MM.1S (cell line): ENCODE measurements around the gene NTSR1.

ENCODE experiments used
- DNase-seq: peaks from one replicate; pipeline ENCODE4 v3.0.0-alpha.2; 2015
- H2AFZ ChIP-seq: fragments of 300-600 bp; sonication (generic); 2 replicates; pipeline ENCODE4 v1.6.0; 2016; ENCODE audit warnings: antibody characterized with exemption, low read length
- H3F3A ChIP-seq: fragments of 300-600 bp; sonication (generic); 2 replicates; pipeline ENCODE4 v1.6.1; 2016; ENCODE audit warnings: mild to moderate bottlenecking, antibody characterized with exemption, low read length, moderate library complexity, mixed read lengths; ENCODE audit not compliant: insufficient read depth
- H3K27ac ChIP-seq: fragments of 300-600 bp; sonication (generic); 2 replicates; pipeline ENCODE4 v1.5.1; 2016; ENCODE audit warnings: mild to moderate bottlenecking, low read length
- H3K27me3 ChIP-seq: fragments of 300-600 bp; sonication (generic); replicated peaks from 2 replicates; pipeline ENCODE4 v1.6.0; 2016; ENCODE audit warnings: low read length; ENCODE audit not compliant: insufficient read depth
- H3K36me3 ChIP-seq: fragments of 300-600 bp; sonication (generic); replicated peaks from 2 replicates; pipeline ENCODE4 v1.6.1; 2016; ENCODE audit warnings: mild to moderate bottlenecking, low read length, mixed read lengths; ENCODE audit not compliant: insufficient read depth
- H3K4me1 ChIP-seq: fragments of 300-600 bp; sonication (generic); 2 replicates; pipeline ENCODE4 v1.6.1; 2016; ENCODE audit warnings: low read length, mixed read lengths
- H3K4me2 ChIP-seq: fragments of 300-600 bp; sonication (generic); 2 replicates; pipeline ENCODE4 v1.6.0; 2016; ENCODE audit warnings: low read depth, low read length
- H3K4me3 ChIP-seq: fragments of 300-600 bp; sonication (generic); 2 replicates; pipeline ENCODE4 v1.5.1; 2016; ENCODE audit warnings: low read length, mixed read lengths
- H3K79me2 ChIP-seq: fragments of 300-600 bp; sonication (generic); 2 replicates; pipeline ENCODE4 v1.6.1; 2016; ENCODE audit warnings: mixed run types, low read length, mixed read lengths
- H3K9ac ChIP-seq: fragments of 300-600 bp; sonication (generic); 2 replicates; pipeline ENCODE4 v1.6.1; 2016; ENCODE audit warnings: low read length, mixed read lengths
- H3K9me2 ChIP-seq: fragments of 300-600 bp; sonication (generic); replicated peaks from 2 replicates; pipeline ENCODE4 v1.6.1; 2016; ENCODE audit warnings: mild to moderate bottlenecking, low read length, mixed read lengths; ENCODE audit not compliant: insufficient read depth
- H3K9me3 ChIP-seq: fragments of 300-600 bp; sonication (generic); replicated peaks from 2 replicates; pipeline ENCODE4 v1.6.1; 2016; ENCODE audit warnings: mild to moderate bottlenecking, low read length, mixed read lengths; ENCODE audit not compliant: insufficient read depth
- H4K20me1 ChIP-seq: fragments of 300-600 bp; sonication (generic); 2 replicates; pipeline ENCODE4 v1.6.1; 2016; ENCODE audit warnings: mild to moderate bottlenecking, low read length, moderate library complexity, mixed read lengths; ENCODE audit not compliant: insufficient read depth
- EZH2 ChIP-seq: fragments of 300-600 bp; sonication (generic); optimal IDR thresholded peaks from 2 replicates; pipeline ENCODE3; 2017; ENCODE audit warnings: low read depth, mild to moderate bottlenecking, antibody characterized with exemption, low read length, mixed read lengths
- EZH2phosphoT487 ChIP-seq: fragments of 300-600 bp; sonication (generic); IDR thresholded peaks from 2 replicates; pipeline ENCODE4 v1.6.1; 2018; ENCODE audit warnings: antibody characterized with exemption, low read length
- TF ChIP-seq, protein P1 (sequence below): fragments of 300-600 bp; sonication (generic); IDR thresholded peaks from 2 replicates; pipeline ENCODE4 v1.5.1; 2016; ENCODE audit warnings: antibody characterized with exemption, low read length, mixed read lengths

NTSR1 gene

DNA sequence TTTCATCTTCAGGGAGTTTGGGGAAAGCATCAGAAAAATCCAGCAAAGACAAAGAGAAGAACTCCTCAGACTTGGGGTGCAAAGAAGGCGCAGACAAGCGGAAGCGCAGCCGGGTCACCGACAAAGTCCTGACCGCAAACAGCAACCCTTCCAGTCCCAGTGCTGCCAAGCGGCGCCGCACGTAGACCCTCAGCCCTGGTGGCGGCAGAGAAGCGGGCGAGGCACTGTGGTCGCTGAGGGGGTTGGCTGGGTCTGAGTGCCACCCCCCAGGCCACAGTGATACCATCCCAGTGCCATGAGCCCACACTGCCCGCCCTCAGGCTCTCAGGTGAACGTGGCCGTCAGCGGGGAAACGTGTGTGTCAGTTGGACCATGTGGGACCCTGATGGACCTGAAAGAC lies 90.8 kb downstream of the NTSR1 start:
- H3K4me2 ChIP-seq = no peak overlapping the region
- peaks cover 10% of the 10 kb centered on the region for H3K79me2 ChIP-seq
- H2AFZ ChIP-seq = no peak overlapping the region
- H3K9me2 ChIP-seq = no peaks in the 10 kb centered on the region
- H3K9me3 ChIP-seq = no peaks in the 10 kb centered on the region
- H3K27ac ChIP-seq = no peak overlapping the region
- peaks cover 8% of the 10 kb centered on the region; the same call in 1 of the 2 replicates for H3K4me1 ChIP-seq
- H3K27me3 ChIP-seq = no peaks in the 10 kb centered on the region
- peaks cover 16% of the 10 kb centered on the region for H3F3A ChIP-seq
- H3K4me3 ChIP-seq = no peak overlapping the region
- TF ChIP-seq, protein P1, sequence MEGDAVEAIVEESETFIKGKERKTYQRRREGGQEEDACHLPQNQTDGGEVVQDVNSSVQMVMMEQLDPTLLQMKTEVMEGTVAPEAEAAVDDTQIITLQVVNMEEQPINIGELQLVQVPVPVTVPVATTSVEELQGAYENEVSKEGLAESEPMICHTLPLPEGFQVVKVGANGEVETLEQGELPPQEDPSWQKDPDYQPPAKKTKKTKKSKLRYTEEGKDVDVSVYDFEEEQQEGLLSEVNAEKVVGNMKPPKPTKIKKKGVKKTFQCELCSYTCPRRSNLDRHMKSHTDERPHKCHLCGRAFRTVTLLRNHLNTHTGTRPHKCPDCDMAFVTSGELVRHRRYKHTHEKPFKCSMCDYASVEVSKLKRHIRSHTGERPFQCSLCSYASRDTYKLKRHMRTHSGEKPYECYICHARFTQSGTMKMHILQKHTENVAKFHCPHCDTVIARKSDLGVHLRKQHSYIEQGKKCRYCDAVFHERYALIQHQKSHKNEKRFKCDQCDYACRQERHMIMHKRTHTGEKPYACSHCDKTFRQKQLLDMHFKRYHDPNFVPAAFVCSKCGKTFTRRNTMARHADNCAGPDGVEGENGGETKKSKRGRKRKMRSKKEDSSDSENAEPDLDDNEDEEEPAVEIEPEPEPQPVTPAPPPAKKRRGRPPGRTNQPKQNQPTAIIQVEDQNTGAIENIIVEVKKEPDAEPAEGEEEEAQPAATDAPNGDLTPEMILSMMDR = no peak
- TF ChIP-seq EZH2 (no peak), EZH2phosphoT487 (no peak)
- H4K20me1 ChIP-seq = no peaks in the 10 kb centered on the region
- DNase-seq = no peak
- H3K9ac ChIP-seq = no peak overlapping the region
- no peaks in the 10 kb centered on the region; the same call in 1 of the 2 replicates for H3K36me3 ChIP-seq

DNA sequence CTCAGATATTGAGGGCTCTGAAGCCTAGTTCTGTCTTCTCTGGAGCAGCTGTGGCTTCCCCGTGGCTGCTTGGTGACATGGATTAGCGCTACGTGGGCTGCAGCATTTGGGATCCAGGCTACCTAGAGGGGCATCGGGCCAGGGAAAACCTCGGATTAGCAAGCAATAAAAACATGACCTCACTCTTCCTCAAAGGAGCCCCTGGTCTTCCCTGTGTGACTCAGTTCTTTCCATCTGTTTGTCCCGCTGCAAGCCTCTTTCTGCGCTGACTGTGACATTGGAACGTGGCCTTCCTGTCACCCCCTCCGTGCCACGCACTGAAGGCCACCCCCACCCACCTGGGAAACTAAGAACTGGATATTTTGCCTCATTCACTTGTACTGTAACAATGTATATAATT lies 91.2 kb downstream of the NTSR1 start:
- Histone ChIP-seq H3K36me3 (no peaks in the 10 kb centered on the region; the same call in 1 of the 2 replicates), H3K9me2 (no peaks in the 10 kb centered on the region), H3F3A (peaks cover 12% of the 10 kb centered on the region), H3K4me3 (no peak overlapping the region), H3K9ac (no peak overlapping the region), H3K9me3 (no peaks in the 10 kb centered on the region), H3K4me1 (peaks cover 8% of the 10 kb centered on the region; the same call in 1 of the 2 replicates), H2AFZ (no peak overlapping the region), H3K4me2 (no peak overlapping the region), H3K27ac (no peak overlapping the region), H3K27me3 (no peaks in the 10 kb centered on the region), H4K20me1 (no peaks in the 10 kb centered on the region), H3K79me2 (peaks cover 10% of the 10 kb centered on the region)
- no peak for DNase-seq
- TF ChIP-seq, protein P1 = no peak
- TF ChIP-seq EZH2phosphoT487 (no peak), EZH2 (no peak)

DNA sequence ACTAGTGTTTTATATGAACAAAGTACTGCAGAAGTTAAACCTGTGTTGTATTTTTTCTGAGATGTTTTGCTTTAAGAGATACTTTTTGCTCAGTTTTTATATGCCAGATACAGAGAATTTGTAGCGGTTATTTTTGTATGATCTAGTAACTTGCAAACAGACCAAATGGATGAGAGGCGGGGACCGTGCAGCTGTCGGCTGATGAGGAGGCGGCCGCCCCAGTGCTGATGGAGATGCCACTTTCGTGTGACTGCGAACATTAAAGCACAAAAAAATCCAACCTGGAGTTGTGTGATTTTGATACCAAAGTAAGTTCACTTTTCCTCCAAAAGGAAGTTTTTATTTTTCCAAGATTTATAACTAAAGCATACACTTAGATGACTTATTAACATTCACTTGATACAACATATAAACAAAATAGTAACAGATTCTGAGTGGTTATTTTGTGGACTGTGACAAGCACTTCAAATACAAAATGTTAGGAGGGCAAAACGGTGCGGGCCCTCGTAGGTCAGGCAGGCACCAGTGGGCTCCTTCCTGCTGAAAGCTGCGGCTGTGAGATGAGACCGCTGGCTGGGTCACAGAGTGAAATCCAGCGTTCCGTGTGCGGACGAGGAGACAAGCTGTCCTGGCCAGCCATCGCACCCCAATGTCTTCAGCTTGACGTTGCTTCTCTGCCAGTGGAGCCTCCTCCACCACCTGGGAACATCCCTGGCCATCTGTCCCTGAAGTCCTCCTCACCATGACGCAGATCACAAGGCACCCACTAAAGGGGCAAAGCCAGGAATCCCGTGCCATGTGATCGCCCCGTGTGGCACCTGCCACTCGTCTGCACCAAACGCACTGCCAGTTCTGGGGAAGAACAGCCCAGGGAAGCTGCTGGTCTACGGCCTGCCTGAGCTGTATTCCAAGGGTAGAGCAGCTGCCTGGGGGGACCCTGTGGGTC lies 92.0 kb downstream of the NTSR1 start:
- Histone ChIP-seq H3K9ac (no peak overlapping the region), H3K4me3 (no peak overlapping the region), H3K36me3 (no peaks in the 10 kb centered on the region; the same call in 1 of the 2 replicates), H3K27me3 (no peaks in the 10 kb centered on the region), H2AFZ (no peak overlapping the region), H4K20me1 (no peaks in the 10 kb centered on the region), H3K9me2 (no peaks in the 10 kb centered on the region), H3K4me1 (peaks cover 8% of the 10 kb centered on the region; the same call in 1 of the 2 replicates), H3K9me3 (no peaks in the 10 kb centered on the region), H3K79me2 (peaks cover 13% of the 10 kb centered on the region), H3K27ac (no peak overlapping the region), H3F3A (peaks cover 5% of the 10 kb centered on the region), H3K4me2 (no peak overlapping the region)
- TF ChIP-seq, protein P1 = no peak
- TF ChIP-seq EZH2 = no peak
- TF ChIP-seq EZH2phosphoT487 = no peak
- DNase-seq = no peak
